Thyroid gland (tissue), 4 donors: ENCODE results near the gene SCRG1.

ENCODE experiments used
- CTCF ChIP-seq, 6 experiments: fragments of 200-600 bp in 3 of 6; fragments of 450-650 bp in 3 of 6; sonication (generic) in 3 of 6; IDR thresholded peaks; one replicate each; pipeline ENCODE4 v1.5.1; 2016 to 2019; ENCODE audit warnings: antibody characterized with exemption in 6 of 6, mild to moderate bottlenecking in 2 of 6, inconsistent platforms in 1 of 6, moderate library complexity in 1 of 6
- POLR2A ChIP-seq, 2 donors: fragments of 450-650 bp; IDR thresholded peaks; one replicate each; pipeline ENCODE4 v1.6.1; 2017; ENCODE audit warnings: antibody characterized with exemption in 2 of 2, mild to moderate bottlenecking in 2 of 2, moderate library complexity in 1 of 2

GRCh38 chr4:173436771-173437265 is 37.9 kb upstream of the SCRG1 start:
- no peak for TF ChIP-seq POLR2A (IDR thresholded peaks at IDR 0.05)
- no peak for TF ChIP-seq CTCF (IDR thresholded peaks at IDR 0.05)
